Transverse colon (tissue), 4 donors: ENCODE results near the gene HTR3B. TPM values are rescaled to one million over a fixed set of nuclear protein-coding genes. Genes with fewer than 3 reads are reported as not detected.

ENCODE experiments used
- DNase-seq: peaks from one replicate; pipeline ENCODE4 v3.0.0-alpha.2; 2019
- H3K27ac ChIP-seq, 4 donors: fragments of 200-600 bp; sonication (generic); 2 replicates each; pipeline ENCODE4 v1.5.1; 2016 to 2018; ENCODE audit warnings: inconsistent platforms in 4 of 4
- H3K27me3 ChIP-seq: fragments of 200-600 bp; sonication (generic); 2 replicates; pipeline ENCODE4 v1.5.1; 2017; ENCODE audit warnings: inconsistent platforms
- H3K36me3 ChIP-seq, 4 donors: fragments of 200-600 bp; sonication (generic); 2 replicates each; pipeline ENCODE4 v1.5.1; 2017 to 2019; ENCODE audit warnings: inconsistent platforms in 4 of 4
- H3K4me1 ChIP-seq, 4 donors: fragments of 200-600 bp; sonication (generic); 2 replicates each; pipeline ENCODE4 v1.5.1; 2017 to 2020; ENCODE audit warnings: inconsistent platforms in 4 of 4
- H3K4me3 ChIP-seq, 4 donors: fragments of 200-600 bp; sonication (generic); 1 replicate in 1 of 4; 2 replicates in 3 of 4; pipeline versions ENCODE4 v1.5.1 to v1.6.1; 2017 to 2019; ENCODE audit warnings: inconsistent platforms in 4 of 4
- H3K9me3 ChIP-seq, 2 donors: fragments of 200-600 bp; sonication (generic); 2 replicates each; pipeline ENCODE4 v1.5.1; 2017 to 2019; ENCODE audit warnings: inconsistent platforms in 2 of 2
- CTCF ChIP-seq, 5 experiments: fragments of 200-600 bp in 3 of 5; fragments of 450-650 bp in 2 of 5; sonication (generic) in 3 of 5; IDR thresholded peaks; 1 replicate in 2 of 5; 2 replicates in 3 of 5; pipeline ENCODE4 v1.5.1; 2016 to 2017; ENCODE audit warnings: antibody characterized with exemption in 5 of 5, inconsistent platforms in 3 of 5, mild to moderate bottlenecking in 2 of 5, moderate library complexity in 1 of 5
- EP300 ChIP-seq: sonication (generic); formaldehyde crosslinking; IDR thresholded peaks from one replicate; pipeline ENCODE4 v1.6.1; 2017; ENCODE audit warnings: antibody characterized with exemption, low read depth
- POLR2A ChIP-seq: fragments of 450-650 bp; IDR thresholded peaks from one replicate; pipeline ENCODE4 v1.6.1; 2016; ENCODE audit warnings: antibody characterized with exemption, mild to moderate bottlenecking, moderate library complexity
- POLR2AphosphoS5 ChIP-seq, 3 donors: sonication (generic); formaldehyde crosslinking; IDR thresholded peaks; one replicate each; pipeline ENCODE4 v1.6.1; 2016; ENCODE audit warnings: antibody characterized with exemption in 3 of 3
- WGBS, 2 donors: methylation state at CpG; one replicate each; pipeline ENCODE4 v1.1.5; 2018; ENCODE audit warnings: low coverage in 1 of 2; 5-methylcytosine and 5-hydroxymethylcytosine counted together
- in situ Hi-C, 4 donors: fragments of 200-750 bp; cut with MboI; loops; one replicate each; pipeline versions ENCODE4 v1.15.0 to v1.15.1; 2017; ENCODE audit warnings: low sequenced_read_pairs in 3 of 4, low pct_ligation_motif_present in 1 of 4, low pct_unique_long_range_greater_than_20kb in 1 of 4
- intact Hi-C: fragments of 100-400 bp; cut with DNase I; formaldehyde crosslinking; loops from one replicate; pipeline ENCODE4 v1.15.1; 2023; ENCODE audit warnings: low total_unique reads
- total RNA-seq, 4 donors: library from RNA; depleted of rRNA; stranded (reverse); fragments of >200 nt; gene quantifications; one replicate each; pipeline ENCODE4 v1.1.0, GENCODE V29; 2016

HTR3B gene
- total RNA-seq, 4 donors from 2014 or later, result 0.14 TPM; not detected in 3

GRCh38 chr11:113894421-113894996 is 10.1 kb upstream of the HTR3B start:
- DNase-seq, result no peak
- H3K36me3 ChIP-seq, result no peaks in the 10 kb centered on the region
- H3K4me1 ChIP-seq, result no peaks in the 10 kb centered on the region
- H3K27me3 ChIP-seq, result no peaks in the 10 kb centered on the region
- in situ Hi-C loops, result loop anchor here in 2 of 4 donors (10.0 to 25.0 kb wide), 2 partner anchors 368 to 370 kb away; no protein-coding TSS in a partner anchor
- H3K4me3 ChIP-seq, result no peak overlapping the region
- no peak overlapping the region for H3K27ac ChIP-seq
- no peaks in the 10 kb centered on the region for H3K9me3 ChIP-seq
- no peak for TF ChIP-seq CTCF (IDR thresholded peaks at IDR 0.05)
- no peak for TF ChIP-seq POLR2A
- TF ChIP-seq EP300, result no peak
- no peak for TF ChIP-seq POLR2AphosphoS5 (IDR thresholded peaks at IDR 0.05)
- WGBS, 2 donors, result 50 to 61% methylated on average over 2 to 9 of the region's 9 CpGs
- intact Hi-C loops, result loop anchor here (2.0 to 5.0 kb wide), 2 partner anchors 38 to 373 kb away; no protein-coding TSS in a partner anchor

DNA sequence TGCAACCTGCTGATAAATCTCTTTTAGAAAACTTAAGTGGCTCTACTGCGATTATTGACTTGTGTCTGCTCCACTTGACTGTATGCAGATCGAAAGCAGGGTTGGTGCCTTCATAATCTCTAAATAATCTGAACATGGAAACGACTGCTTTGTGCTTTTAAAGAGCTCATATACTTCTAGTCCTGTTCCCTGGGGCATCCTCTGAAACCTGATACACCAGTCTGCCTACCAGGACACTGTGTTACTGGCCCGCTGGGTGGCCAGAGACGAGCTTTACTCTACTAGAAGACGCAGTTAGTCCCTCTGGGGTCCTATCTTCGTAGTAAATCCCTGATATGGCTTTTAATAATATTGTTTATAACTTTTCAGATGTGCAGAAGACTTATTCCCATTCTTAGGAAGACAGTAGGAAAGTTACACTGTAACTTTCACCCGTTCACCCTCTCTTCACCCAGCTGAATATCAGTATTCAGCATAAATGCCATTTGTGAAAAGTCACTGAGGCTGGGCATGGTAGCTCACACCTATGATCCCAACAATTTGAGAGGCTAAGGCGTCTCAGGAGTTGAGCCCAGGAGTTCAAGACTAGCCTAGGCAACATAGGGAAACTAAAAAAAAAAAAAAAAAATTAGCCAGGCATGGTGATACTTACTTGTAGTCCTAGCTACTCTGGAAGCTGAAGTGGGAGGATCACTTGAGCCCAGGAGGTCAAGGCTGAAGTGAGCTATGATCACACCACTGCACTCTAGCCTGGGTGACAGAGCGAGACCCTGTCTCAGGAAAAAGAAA is 9.0 kb upstream of the HTR3B start:
- in situ Hi-C loops (loop anchor here in 3 of 4 donors (5.0 to 25.0 kb wide), 3 partner anchors 367 to 369 kb away; no protein-coding TSS in a partner anchor), intact Hi-C loops (loop anchor here (2.0 kb wide), 1 partner anchor 39 kb away; no protein-coding TSS in a partner anchor)
- 72 to 90% methylated on average over 3 to 10 of the region's 10 CpGs for WGBS, 2 donors

GRCh38 chr11:113896156-113896879 is 8.3 kb upstream of the HTR3B start:
- TF ChIP-seq POLR2A, result no peak
- TF ChIP-seq CTCF (IDR thresholded peaks at IDR 0.05), result peak; percentile 65 to 81 (median 78)
- peak; percentile 39 for DNase-seq
- WGBS, 2 donors, result 19 to 40% methylated on average over 4 to 10 of the region's 10 CpGs
- no peaks in the 10 kb centered on the region for H3K4me1 ChIP-seq
- H3K4me3 ChIP-seq, result no peak overlapping the region
- H3K36me3 ChIP-seq, result no peaks in the 10 kb centered on the region
- no peak overlapping the region for H3K27ac ChIP-seq
- intact Hi-C loops (no loop called here), in situ Hi-C loops (loop anchor here in 3 of 4 donors (5.0 to 25.0 kb wide), 3 partner anchors 366 to 368 kb away; no protein-coding TSS in a partner anchor)
- H3K9me3 ChIP-seq, result no peaks in the 10 kb centered on the region
- no peaks in the 10 kb centered on the region for H3K27me3 ChIP-seq

More for the DNA sequence above, 9.0 kb upstream of the HTR3B start:
- Histone ChIP-seq H3K27ac (no peak overlapping the region), H3K27me3 (no peaks in the 10 kb centered on the region), H3K4me1 (no peaks in the 10 kb centered on the region), H3K4me3 (no peak overlapping the region), H3K9me3 (no peaks in the 10 kb centered on the region), H3K36me3 (no peaks in the 10 kb centered on the region)
- TF ChIP-seq EP300, result no peak
- no peak for TF ChIP-seq POLR2AphosphoS5 (IDR thresholded peaks at IDR 0.05)
- DNase-seq, result no peak

- DNase-seq, result no peak
Measured at GRCh38 chr11:113901141-113901540, 3.5 kb upstream of the HTR3B start.

More at GRCh38 chr11:113901141-113901540, 3.5 kb upstream of the HTR3B start:
- no peak overlapping the region for H3K27ac ChIP-seq
- H3K9me3 ChIP-seq, result no peaks in the 10 kb centered on the region
- in situ Hi-C loops (loop anchor here in 1 of 4 donors (10.0 kb wide), 1 partner anchor 354 kb away; no protein-coding TSS in a partner anchor), intact Hi-C loops (no loop called here)
- H3K27me3 ChIP-seq, result no peaks in the 10 kb centered on the region
- H3K4me3 ChIP-seq, result no peak overlapping the region
- TF ChIP-seq EP300 (no peak), POLR2AphosphoS5 (IDR thresholded peaks at IDR 0.05) (no peak), CTCF (IDR thresholded peaks at IDR 0.05) (no peak), POLR2A (no peak)
- peaks cover 0 to 7% (median 3%) of the 10 kb centered on the region in 4 donors for H3K4me1 ChIP-seq
- H3K36me3 ChIP-seq, result no peaks in the 10 kb centered on the region
- 71 to 89% methylated on average over 1 to 2 of the region's 2 CpGs for WGBS, 2 donors
